Muscle layer of duodenum (tissue), 2 donors: Measurements from ENCODE around the gene TOPORS.

Experiments used
- H3K27ac ChIP-seq: one replicate; pipeline ENCODE4 v1.7.0; 2013; ENCODE audit warnings: mild to moderate bottlenecking, low read length
- H3K27me3 ChIP-seq: one replicate; pipeline ENCODE4 v1.7.0; 2013; ENCODE audit warnings: low read depth, mild to moderate bottlenecking, control low read depth, low read length
- H3K36me3 ChIP-seq, 2 donors: one replicate each; pipeline ENCODE4 v1.7.0; 2013; ENCODE audit warnings: low read length in 2 of 2, control low read depth in 1 of 2, mild to moderate bottlenecking in 1 of 2; ENCODE audit not compliant: insufficient read depth in 2 of 2, control insufficient read depth in 1 of 2
- H3K4me1 ChIP-seq, 2 donors: one replicate each; pipeline ENCODE4 v1.7.0; 2013; ENCODE audit warnings: low read length in 2 of 2, mild to moderate bottlenecking in 2 of 2, control low read depth in 1 of 2, moderate library complexity in 1 of 2; ENCODE audit not compliant: insufficient read depth in 2 of 2, control insufficient read depth in 1 of 2
- H3K4me3 ChIP-seq, 2 donors: one replicate each; pipeline ENCODE4 v1.7.0; 2013; ENCODE audit warnings: low read length in 2 of 2, low read depth in 1 of 2, mild to moderate bottlenecking in 1 of 2
- H3K9me3 ChIP-seq, 2 donors: one replicate each; pipeline ENCODE4 v1.7.0; 2013; ENCODE audit warnings: low read length in 2 of 2, control low read depth in 1 of 2, mild to moderate bottlenecking in 1 of 2; ENCODE audit not compliant: control insufficient read depth in 1 of 2
- donor health status: healthy.

TOPORS gene

DNA sequence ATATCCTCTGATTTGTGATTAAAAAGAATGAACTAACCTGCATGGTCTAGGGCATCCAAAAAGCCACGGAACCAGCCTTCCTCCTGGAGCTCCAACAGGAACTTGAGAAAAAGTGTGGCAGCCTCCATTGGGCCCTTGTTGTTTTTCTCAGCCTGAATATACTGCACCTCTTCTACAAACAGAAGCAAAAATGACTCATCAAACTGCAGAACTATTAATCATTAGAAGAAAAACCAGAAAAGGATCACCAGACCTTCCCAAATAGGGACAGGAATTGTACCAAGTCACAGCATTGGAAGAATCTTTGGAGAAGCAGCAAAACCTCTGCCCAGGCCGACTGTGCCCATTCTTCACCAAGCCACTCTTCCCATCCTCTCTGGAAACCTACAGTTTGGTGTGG lies 51.6 kb downstream of the TOPORS start:
- Histone ChIP-seq H3K4me1 (no peaks in the 10 kb centered on the region), H3K36me3 (peaks cover 9 to 25% of the 10 kb centered on the region in 2 donors), H3K27ac (no peak overlapping the region)

DNA sequence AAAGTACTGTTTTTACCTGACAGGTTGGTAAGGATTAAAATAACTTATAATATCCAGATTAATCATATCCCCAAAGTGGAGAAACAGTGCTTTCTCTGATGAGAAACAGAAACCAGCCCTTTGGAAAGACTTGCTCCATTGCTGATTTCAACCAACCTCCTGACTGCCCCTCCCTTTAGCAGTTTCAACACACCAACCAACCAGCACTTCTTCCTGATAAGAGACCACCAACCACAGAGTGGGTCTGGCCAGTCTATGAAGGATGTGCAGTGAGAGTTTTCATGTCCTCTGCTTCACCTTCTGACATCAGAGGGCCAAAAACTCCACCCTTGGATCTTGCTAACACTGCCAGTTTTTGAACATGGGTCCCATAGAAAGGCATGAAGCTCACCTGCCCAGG lies 54.5 kb downstream of the TOPORS start:
- H3K27ac ChIP-seq, result no peak overlapping the region
- H3K9me3 ChIP-seq, result no peaks in the 10 kb centered on the region
- no peaks in the 10 kb centered on the region for H3K27me3 ChIP-seq
- peaks cover 9 to 30% of the 10 kb centered on the region in 2 donors for H3K36me3 ChIP-seq
- no peaks in the 10 kb centered on the region for H3K4me1 ChIP-seq
- no peak overlapping the region for H3K4me3 ChIP-seq

More for the DNA sequence above, 51.6 kb downstream of the TOPORS start:
- Histone ChIP-seq H3K9me3 (no peaks in the 10 kb centered on the region), H3K4me3 (no peak overlapping the region), H3K27me3 (no peaks in the 10 kb centered on the region)

DNA sequence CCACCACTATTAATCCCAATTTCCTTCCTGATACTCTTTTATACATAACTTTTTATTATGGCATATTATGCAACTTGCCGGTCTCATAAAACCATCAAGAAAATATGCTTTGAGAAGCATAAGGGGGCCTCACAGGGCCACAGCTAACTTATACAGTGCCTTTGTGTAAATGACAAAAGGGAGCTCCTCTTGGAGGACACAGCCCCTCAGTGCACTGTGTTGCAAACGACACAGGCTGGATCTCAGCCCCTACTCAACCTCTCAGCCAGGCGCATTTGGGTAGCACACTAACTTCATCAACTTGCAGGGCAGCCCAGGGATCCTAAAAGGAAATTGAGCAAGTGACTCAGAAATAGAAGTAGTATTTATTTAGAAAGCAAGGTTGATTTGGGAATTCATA lies 61.8 kb downstream of the TOPORS start:
- Histone ChIP-seq H3K36me3 (peaks cover 30 to 33% of the 10 kb centered on the region in 2 donors), H3K9me3 (no peaks in the 10 kb centered on the region), H3K4me3 (no peak overlapping the region), H3K27me3 (no peaks in the 10 kb centered on the region), H3K27ac (no peak overlapping the region), H3K4me1 (no peaks in the 10 kb centered on the region)
